HepG2 (cell line): ENCODE results near the gene ANKRD40. TPM values are rescaled to one million over a fixed set of nuclear protein-coding genes. Genes with fewer than 3 reads are reported as not detected.

ENCODE experiments used
- ATAC-seq: fragments of 200-7000 bp; cut with Tn5 transposase; 3 replicates; pipeline ENCODE4 v1.9.1; 2020; ENCODE audit warnings: mild to moderate bottlenecking, moderate library complexity
- BruUV-seq: library from RNA; stranded (reverse); fragments of 400-500 nt; replicated peaks from 2 replicates; lab custom pipeline; 2021; lab: Mats Ljungman, UMichigan
- CTCF ChIA-PET: fragments of 300-600 bp; formaldehyde crosslinking; extraction: SDS; loops from one replicate; lab custom pipeline; 2021; ENCODE audit warnings: low total read pairs, inconsistent platforms, low intra/inter-chr PET ratio; lab: Yijun Ruan, JAX
- POLR2A ChIA-PET: fragments of 350-600 bp; sonication (Branson Sonifier 250); formaldehyde crosslinking; loops from one replicate; lab custom pipeline; 2020; ENCODE audit warnings: antibody characterized with exemption, inconsistent platforms; lab: Yijun Ruan, JAX
- DNase-seq: peaks from one replicate; pipeline ENCODE4 v3.0.0-alpha.2; 2015; ENCODE audit warnings: low spot score
- FAIRE-seq: peaks from 3 replicates; lab custom pipeline; 2011; peaks lifted over from hg19 to GRCh38; lab: Jason Lieb, UNC
- H2AFZ ChIP-seq: one replicate; pipeline ENCODE4 v1.6.1; 2011; ENCODE audit warnings: low read length, inconsistent platforms
- H3K27ac ChIP-seq: fragments of 300-600 bp; 3 replicates; pipeline ENCODE4 v1.8.0; 2011; ENCODE audit warnings: mixed run types, mild to moderate bottlenecking, mixed read lengths, low read length, inconsistent platforms; ENCODE audit not compliant: insufficient read depth; ENCODE audit errors: extremely low read length
- H3K27me3 ChIP-seq, 2 experiments: fragments of 200-600 bp in 1 of 2; 2 replicates in 1 of 2; 3 replicates in 1 of 2; pipeline versions ENCODE4 v1.6.0 to v1.8.0; 2011; ENCODE audit warnings: low read length in 2 of 2, mild to moderate bottlenecking in 2 of 2, moderate library complexity in 2 of 2, inconsistent platforms in 1 of 2; ENCODE audit not compliant: insufficient read depth in 2 of 2, control insufficient read depth in 1 of 2
- H3K36me3 ChIP-seq, 2 experiments: fragments of 200-600 bp in 1 of 2; replicated peaks in 1 of 2; 2 replicates in 1 of 2; 3 replicates in 1 of 2; pipeline versions ENCODE4 v1.5.1 to v1.8.0; 2011; ENCODE audit warnings: low read length in 2 of 2, inconsistent platforms in 1 of 2; ENCODE audit not compliant: insufficient read depth in 2 of 2, control insufficient read depth in 1 of 2
- H3K4me1 ChIP-seq: 2 replicates; pipeline ENCODE4 v1.5.1; 2012; ENCODE audit warnings: low read length, inconsistent platforms; ENCODE audit not compliant: insufficient read depth
- H3K4me2 ChIP-seq: 2 replicates; pipeline ENCODE4 v1.6.0; 2011; ENCODE audit warnings: low read depth, low read length, inconsistent platforms
- H3K4me3 ChIP-seq, 3 experiments: fragments of 200-600 bp in 1 of 3; sonication (generic), shearing (Covaris generic) in 1 of 3; replicated peaks in 1 of 3; 2 replicates each; pipeline ENCODE4 v1.5.1; 2011 to 2016; ENCODE audit warnings: low read length in 3 of 3, inconsistent platforms in 2 of 3, low read depth in 2 of 3, mild to moderate bottlenecking in 2 of 3, control low read depth in 1 of 3, mixed read lengths in 1 of 3; ENCODE audit not compliant: insufficient read depth in 1 of 3
- H3K79me2 ChIP-seq: one replicate; pipeline ENCODE4 v1.6.1; 2011; ENCODE audit warnings: low read length, inconsistent platforms; ENCODE audit not compliant: insufficient read depth
- H3K9ac ChIP-seq: 2 replicates; pipeline ENCODE4 v1.6.0; 2011; ENCODE audit warnings: mild to moderate bottlenecking, low read depth, low read length, inconsistent platforms; ENCODE audit not compliant: insufficient read depth
- H3K9me3 ChIP-seq: 2 replicates; pipeline ENCODE4 v1.5.1; 2012; ENCODE audit warnings: mild to moderate bottlenecking, low read length
- H4K20me1 ChIP-seq: 2 replicates; pipeline ENCODE4 v1.6.0; 2011; ENCODE audit warnings: inconsistent platforms, mild to moderate bottlenecking, low read length, moderate library complexity; ENCODE audit not compliant: insufficient read depth
- BCL3 ChIP-seq: sonication (generic); formaldehyde crosslinking; IDR thresholded peaks from 2 replicates; pipeline ENCODE4 v1.5.1; 2020; ENCODE audit warnings: mild to moderate bottlenecking, missing genetic modification reagents, moderate library complexity
- BCL6 ChIP-seq: IDR thresholded peaks from 2 replicates; pipeline ENCODE4 v1.6.1; 2016; ENCODE audit warnings: missing genetic modification reagents, missing compliant biosample characterization
- HOXA7 ChIP-seq: sonication (generic); formaldehyde crosslinking; IDR thresholded peaks from 2 replicates; pipeline ENCODE4 v1.8.1; 2022; ENCODE audit warnings: mild to moderate bottlenecking, missing genetic modification reagents, moderate library complexity
- REL ChIP-seq: sonication (generic); formaldehyde crosslinking; conservative IDR thresholded peaks from 2 replicates; pipeline ENCODE4 v1.8.0; 2022; ENCODE audit warnings: mild to moderate bottlenecking, missing genetic modification reagents, moderate library complexity
- RFX1 ChIP-seq: fragments of 450-650 bp; IDR thresholded peaks from 2 replicates; pipeline ENCODE4 v1.6.1; 2017
- RNF2 ChIP-seq: fragments of 450-650 bp; conservative IDR thresholded peaks from 2 replicates; pipeline ENCODE4 v1.6.1; 2016; ENCODE audit warnings: low read depth
- SIX1 ChIP-seq: sonication (generic); formaldehyde crosslinking; IDR thresholded peaks from 2 replicates; pipeline ENCODE4 v1.4.0; 2020; ENCODE audit warnings: missing genetic modification reagents, borderline replicate concordance
- YY1 ChIP-seq: IDR thresholded peaks from 2 replicates; pipeline ENCODE4 v1.6.1; 2011; ENCODE audit warnings: low read length, low read depth, moderate library complexity, mild to moderate bottlenecking; ENCODE audit not compliant: insufficient read depth, insufficient replicate concordance
- ZFP36L2 ChIP-seq: sonication (generic); formaldehyde crosslinking; IDR thresholded peaks from 2 replicates; pipeline ENCODE4 v1.4.0; 2020; ENCODE audit warnings: missing genetic modification reagents
- ZNF10 ChIP-seq: sonication (generic); formaldehyde crosslinking; IDR thresholded peaks from 2 replicates; pipeline ENCODE4 v1.4.0; 2020; ENCODE audit warnings: mild to moderate bottlenecking, low read depth, missing genetic modification reagents, borderline replicate concordance
- ZNF83 ChIP-seq: sonication (generic); formaldehyde crosslinking; IDR thresholded peaks from 2 replicates; pipeline ENCODE4 v1.4.0; 2020; ENCODE audit warnings: missing genetic modification reagents, mild to moderate bottlenecking, borderline replicate concordance
- WGBS: methylation state at CpG from one replicate; pipeline ENCODE4 v1.1.6; 2017; ENCODE audit warnings: low lambda C conversion rate; 5-methylcytosine and 5-hydroxymethylcytosine counted together
- in situ Hi-C: cut with HindIII; loops from 2 replicates; pipeline ENCODE4 v1.10.0; 2017; ENCODE audit warnings: low pct_unique_long_range_greater_than_20kb; ENCODE audit not compliant: extremely low pct_ligation_motif_present
- intact Hi-C: fragments of 100-400 bp; cut with micrococcal nuclease; formaldehyde crosslinking; loops from one replicate; pipeline ENCODE4 v1.10.0; 2022; ENCODE audit not compliant: unreplicated experiment
- polyA plus RNA-seq, 8 experiments: library from polyadenylated mRNA; depleted of rRNA in 3 of 8; stranded (reverse) in 7 of 8; unstranded in 1 of 8; fragments of >200 nt; fragmentation: Illumina TruSeq in 4 of 8; extraction: Trizol in 4 of 8; gene quantifications; 2 replicates each; pipeline versions ENCODE4 v1.2.1 to v1.2.3, GENCODE V29; 2011 to 2016; ENCODE audit warnings: low read depth in 4 of 8, missing spikeins in 1 of 8, mixed read lengths in 1 of 8; ENCODE audit not compliant: insufficient read depth in 1 of 8
- total RNA-seq, 5 experiments: library from RNA; depleted of rRNA; stranded (reverse); fragments of >200 nt; fragmentation: Illumina TruSeq; extraction: Trizol; gene quantifications; 2 replicates each; pipeline ENCODE4 v1.2.3, GENCODE V29; 2016; ENCODE audit warnings: low read depth in 1 of 5
- TF ChIP-seq, protein P1 (sequence below): sonication (generic); formaldehyde crosslinking; IDR thresholded peaks from 2 replicates; pipeline ENCODE4 v1.8.0; 2022; ENCODE audit warnings: mild to moderate bottlenecking, missing genetic modification reagents, borderline replicate concordance
- TF ChIP-seq, protein P2 (sequence below): sonication (generic); formaldehyde crosslinking; IDR thresholded peaks from 2 replicates; pipeline ENCODE4 v1.5.1; 2020; ENCODE audit warnings: mild to moderate bottlenecking, missing genetic modification reagents, borderline replicate concordance
- TF ChIP-seq, protein P3 (sequence below): sonication (generic); formaldehyde crosslinking; conservative IDR thresholded peaks from 2 replicates; pipeline ENCODE4 v1.8.0; 2022; ENCODE audit warnings: missing genetic modification reagents

Gene ANKRD40
- total and polyA plus RNA-seq, 2 of the 13 experiments (the other 11 are each of a cell fraction or from before 2014, with no cell fraction given), result 35.0 to 46.4 TPM

DNA sequence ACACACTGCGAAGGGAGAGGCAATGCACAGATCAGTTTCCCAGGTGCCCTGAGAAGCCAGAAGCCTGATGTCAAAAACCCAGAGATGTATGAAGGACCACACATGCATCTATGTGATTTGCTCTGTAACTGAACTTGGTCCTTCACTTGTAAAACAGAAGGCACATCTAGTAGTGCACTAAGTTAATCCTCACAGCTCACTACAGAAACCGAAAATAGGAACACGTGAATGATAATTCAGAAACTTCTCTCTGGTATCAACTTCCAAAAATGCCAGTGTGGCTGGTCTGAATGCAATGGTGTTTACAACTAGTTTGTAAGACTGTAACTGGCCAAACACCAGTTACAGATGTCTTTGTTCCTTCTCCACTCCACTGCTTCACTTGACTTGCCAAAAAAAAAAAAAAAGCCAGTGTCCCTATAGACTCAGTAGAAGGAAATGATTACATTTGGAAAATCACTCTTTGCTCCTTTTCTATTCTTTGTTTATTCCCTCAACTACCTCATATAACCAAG is 11.3 kb downstream of the ANKRD40 start:
- peaks cover 20 to 41% of the 10 kb centered on the region in 2 experiments for H3K36me3 ChIP-seq
- FAIRE-seq, result no peak
- BruUV-seq, result no TSS peak
- H3K4me3 ChIP-seq, result no peak overlapping the region
- no peak overlapping the region for H3K27ac ChIP-seq
- H2AFZ ChIP-seq, result no peak overlapping the region
- in situ Hi-C loops (loop anchor here (5.0 kb wide), 1 partner anchor 214 kb away; no protein-coding TSS in a partner anchor), intact Hi-C loops (no loop called here)
- H3K4me1 ChIP-seq, result peaks cover 45% of the 10 kb centered on the region
- H3K9ac ChIP-seq, result no peak overlapping the region
- 98% methylated on average over 3 of the region's 3 CpGs for WGBS
- DNase-seq, result no peak
- H3K27me3 ChIP-seq, result no peaks in the 10 kb centered on the region
- TF ChIP-seq ZNF10 (CRISPR knock-in tag) (no peak), RNF2 (no peak), BCL6 (CRISPR knock-in tag) (no peak), ZFP36L2 (CRISPR knock-in tag) (no peak), RFX1 (no peak), YY1 (no peak), BCL3 (CRISPR knock-in tag) (no peak), SIX1 (CRISPR knock-in tag) (no peak), REL (no peak), ZNF83 (CRISPR knock-in tag) (no peak), HOXA7 (CRISPR knock-in tag) (no peak)
- TF ChIP-seq, protein P1, sequence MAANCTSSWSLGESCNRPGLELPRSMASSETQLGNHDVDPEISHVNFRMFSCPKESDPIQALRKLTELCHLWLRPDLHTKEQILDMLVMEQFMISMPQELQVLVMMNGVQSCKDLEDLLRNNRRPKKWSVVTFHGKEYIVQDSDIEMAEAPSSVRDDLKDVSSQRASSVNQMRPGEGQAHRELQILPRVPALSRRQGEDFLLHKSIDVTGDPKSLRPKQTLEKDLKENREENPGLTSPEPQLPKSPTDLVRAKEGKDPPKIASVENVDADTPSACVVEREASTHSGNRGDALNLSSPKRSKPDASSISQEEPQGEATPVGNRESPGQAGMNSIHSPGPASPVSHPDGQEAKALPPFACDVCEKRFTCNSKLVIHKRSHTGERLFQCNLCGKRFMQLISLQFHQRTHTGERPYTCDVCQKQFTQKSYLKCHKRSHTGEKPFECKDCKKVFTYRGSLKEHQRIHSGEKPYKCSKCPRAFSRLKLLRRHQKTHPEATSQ (CRISPR knock-in tag), result no peak
- TF ChIP-seq, protein P2, sequence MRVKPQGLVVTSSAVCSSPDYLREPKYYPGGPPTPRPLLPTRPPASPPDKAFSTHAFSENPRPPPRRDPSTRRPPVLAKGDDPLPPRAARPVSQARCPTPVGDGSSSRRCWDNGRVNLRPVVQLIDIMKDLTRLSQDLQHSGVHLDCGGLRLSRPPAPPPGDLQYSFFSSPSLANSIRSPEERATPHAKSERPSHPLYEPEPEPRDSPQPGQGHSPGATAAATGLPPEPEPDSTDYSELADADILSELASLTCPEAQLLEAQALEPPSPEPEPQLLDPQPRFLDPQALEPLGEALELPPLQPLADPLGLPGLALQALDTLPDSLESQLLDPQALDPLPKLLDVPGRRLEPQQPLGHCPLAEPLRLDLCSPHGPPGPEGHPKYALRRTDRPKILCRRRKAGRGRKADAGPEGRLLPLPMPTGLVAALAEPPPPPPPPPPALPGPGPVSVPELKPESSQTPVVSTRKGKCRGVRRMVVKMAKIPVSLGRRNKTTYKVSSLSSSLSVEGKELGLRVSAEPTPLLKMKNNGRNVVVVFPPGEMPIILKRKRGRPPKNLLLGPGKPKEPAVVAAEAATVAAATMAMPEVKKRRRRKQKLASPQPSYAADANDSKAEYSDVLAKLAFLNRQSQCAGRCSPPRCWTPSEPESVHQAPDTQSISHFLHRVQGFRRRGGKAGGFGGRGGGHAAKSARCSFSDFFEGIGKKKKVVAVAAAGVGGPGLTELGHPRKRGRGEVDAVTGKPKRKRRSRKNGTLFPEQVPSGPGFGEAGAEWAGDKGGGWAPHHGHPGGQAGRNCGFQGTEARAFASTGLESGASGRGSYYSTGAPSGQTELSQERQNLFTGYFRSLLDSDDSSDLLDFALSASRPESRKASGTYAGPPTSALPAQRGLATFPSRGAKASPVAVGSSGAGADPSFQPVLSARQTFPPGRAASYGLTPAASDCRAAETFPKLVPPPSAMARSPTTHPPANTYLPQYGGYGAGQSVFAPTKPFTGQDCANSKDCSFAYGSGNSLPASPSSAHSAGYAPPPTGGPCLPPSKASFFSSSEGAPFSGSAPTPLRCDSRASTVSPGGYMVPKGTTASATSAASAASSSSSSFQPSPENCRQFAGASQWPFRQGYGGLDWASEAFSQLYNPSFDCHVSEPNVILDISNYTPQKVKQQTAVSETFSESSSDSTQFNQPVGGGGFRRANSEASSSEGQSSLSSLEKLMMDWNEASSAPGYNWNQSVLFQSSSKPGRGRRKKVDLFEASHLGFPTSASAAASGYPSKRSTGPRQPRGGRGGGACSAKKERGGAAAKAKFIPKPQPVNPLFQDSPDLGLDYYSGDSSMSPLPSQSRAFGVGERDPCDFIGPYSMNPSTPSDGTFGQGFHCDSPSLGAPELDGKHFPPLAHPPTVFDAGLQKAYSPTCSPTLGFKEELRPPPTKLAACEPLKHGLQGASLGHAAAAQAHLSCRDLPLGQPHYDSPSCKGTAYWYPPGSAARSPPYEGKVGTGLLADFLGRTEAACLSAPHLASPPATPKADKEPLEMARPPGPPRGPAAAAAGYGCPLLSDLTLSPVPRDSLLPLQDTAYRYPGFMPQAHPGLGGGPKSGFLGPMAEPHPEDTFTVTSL (CRISPR knock-in tag), result no peak
- TF ChIP-seq, protein P3, sequence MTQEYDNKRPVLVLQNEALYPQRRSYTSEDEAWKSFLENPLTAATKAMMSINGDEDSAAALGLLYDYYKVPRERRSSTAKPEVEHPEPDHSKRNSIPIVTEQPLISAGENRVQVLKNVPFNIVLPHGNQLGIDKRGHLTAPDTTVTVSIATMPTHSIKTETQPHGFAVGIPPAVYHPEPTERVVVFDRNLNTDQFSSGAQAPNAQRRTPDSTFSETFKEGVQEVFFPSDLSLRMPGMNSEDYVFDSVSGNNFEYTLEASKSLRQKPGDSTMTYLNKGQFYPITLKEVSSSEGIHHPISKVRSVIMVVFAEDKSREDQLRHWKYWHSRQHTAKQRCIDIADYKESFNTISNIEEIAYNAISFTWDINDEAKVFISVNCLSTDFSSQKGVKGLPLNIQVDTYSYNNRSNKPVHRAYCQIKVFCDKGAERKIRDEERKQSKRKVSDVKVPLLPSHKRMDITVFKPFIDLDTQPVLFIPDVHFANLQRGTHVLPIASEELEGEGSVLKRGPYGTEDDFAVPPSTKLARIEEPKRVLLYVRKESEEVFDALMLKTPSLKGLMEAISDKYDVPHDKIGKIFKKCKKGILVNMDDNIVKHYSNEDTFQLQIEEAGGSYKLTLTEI, result no peak
- peaks cover 6% of the 10 kb centered on the region for H3K79me2 ChIP-seq
- H4K20me1 ChIP-seq, result no peaks in the 10 kb centered on the region
- ATAC-seq, result no peak
- no peaks in the 10 kb centered on the region for H3K9me3 ChIP-seq
- POLR2A ChIA-PET, result interaction anchor here (1.1 to 21.3 kb wide), 6 partner anchors 10 to 153 kb away, joined by 4 to 839 read pairs (median 52); partner anchors contain the start of genes ABCC3, ANKRD40 and LUC7L3
- H3K4me2 ChIP-seq, result no peak overlapping the region
- CTCF ChIA-PET, result interaction anchor here (6.0 kb wide), 1 partner anchor 66 kb away, joined by 67 read pairs; no protein-coding TSS in a partner anchor
